ENCODE results near the gene INPPL1.
A peak's percentile ranks its signal among the peaks of the same experiment; 100 is the strongest.

GRCh38 chr11:72239849-72240460, 15.4 kb downstream of the INPPL1 start:
- TF ChIP-seq MAX (IDR thresholded peaks at IDR 0.05; ENCODE audit: insufficient read depth, insufficient read length) (no peak), JUN (IDR thresholded peaks at IDR 0.05; ENCODE audit: borderline replicate concordance, insufficient read depth, insufficient read length, low read depth) (no peak), CTCF (IDR thresholded peaks at IDR 0.05; ENCODE audit: extremely low read depth in 1 of 2, insufficient read depth in 1 of 2, low read depth in 1 of 2, low read length in 2 of 2) (no peak), POLR2A (IDR thresholded peaks at IDR 0.05; ENCODE audit: low read depth, low read length) (peak; percentile 58), POLR2AphosphoS5 (IDR thresholded peaks at IDR 0.05; ENCODE audit: insufficient read depth, low read depth, low read length) (peak; percentile 70), MYC (IDR thresholded peaks at IDR 0.05; ENCODE audit: low read depth, low read length) (no peak), GATA2 (IDR thresholded peaks at IDR 0.05; ENCODE audit: insufficient read depth, insufficient read length, low read depth, low read length) (no peak)

Measured in endothelial cell of umbilical vein (primary cell).